ENCODE measurements around the gene SSC5D. TPM values are rescaled to one million over a fixed set of nuclear protein-coding genes. Genes with fewer than 3 reads are reported as not detected.
A peak's percentile ranks its signal among the peaks of the same experiment; 100 is the strongest.

Gene SSC5D
- total RNA-seq, 4 donors from 2014 or later: 2.8 to 10.3 (median 5.0) TPM

GRCh38 chr19:55520691-55521292 lies 32.6 kb downstream of the SSC5D start:
- Histone ChIP-seq H3K4me1 (peaks cover 0 to 3% (median 1%) of the 10 kb centered on the region in 4 donors), H3K27ac (no peak overlapping the region), H3K4me3 (no peak overlapping the region), H3K9me3 (no peaks in the 10 kb centered on the region), H3K36me3 (no peaks in the 10 kb centered on the region), H3K27me3 (no peaks in the 10 kb centered on the region)
- DNase-seq: no peak
- TF ChIP-seq POLR2A (IDR thresholded peaks at IDR 0.05): no peak
- TF ChIP-seq, protein P1, sequence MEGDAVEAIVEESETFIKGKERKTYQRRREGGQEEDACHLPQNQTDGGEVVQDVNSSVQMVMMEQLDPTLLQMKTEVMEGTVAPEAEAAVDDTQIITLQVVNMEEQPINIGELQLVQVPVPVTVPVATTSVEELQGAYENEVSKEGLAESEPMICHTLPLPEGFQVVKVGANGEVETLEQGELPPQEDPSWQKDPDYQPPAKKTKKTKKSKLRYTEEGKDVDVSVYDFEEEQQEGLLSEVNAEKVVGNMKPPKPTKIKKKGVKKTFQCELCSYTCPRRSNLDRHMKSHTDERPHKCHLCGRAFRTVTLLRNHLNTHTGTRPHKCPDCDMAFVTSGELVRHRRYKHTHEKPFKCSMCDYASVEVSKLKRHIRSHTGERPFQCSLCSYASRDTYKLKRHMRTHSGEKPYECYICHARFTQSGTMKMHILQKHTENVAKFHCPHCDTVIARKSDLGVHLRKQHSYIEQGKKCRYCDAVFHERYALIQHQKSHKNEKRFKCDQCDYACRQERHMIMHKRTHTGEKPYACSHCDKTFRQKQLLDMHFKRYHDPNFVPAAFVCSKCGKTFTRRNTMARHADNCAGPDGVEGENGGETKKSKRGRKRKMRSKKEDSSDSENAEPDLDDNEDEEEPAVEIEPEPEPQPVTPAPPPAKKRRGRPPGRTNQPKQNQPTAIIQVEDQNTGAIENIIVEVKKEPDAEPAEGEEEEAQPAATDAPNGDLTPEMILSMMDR (IDR thresholded peaks at IDR 0.05): no peak

- no peak overlapping the region for H3K4me3 ChIP-seq
Measured at GRCh38 chr19:55525289-55526101, 37.3 kb downstream of the SSC5D start.

GRCh38 chr19:55526216-55527196 lies 38.3 kb downstream of the SSC5D start:
- Histone ChIP-seq H3K36me3 (no peaks in the 10 kb centered on the region), H3K27me3 (no peaks in the 10 kb centered on the region), H3K4me1 (peaks cover 0 to 10% (median 0%) of the 10 kb centered on the region in 4 donors), H3K4me3 (no peak overlapping the region), H3K27ac (no peak overlapping the region), H3K9me3 (no peaks in the 10 kb centered on the region)
- peak in 2 of 3 donors; percentile 61 to 82 for DNase-seq
- TF ChIP-seq POLR2A (IDR thresholded peaks at IDR 0.05): no peak
- TF ChIP-seq, protein P1 (IDR thresholded peaks at IDR 0.05): no peak

More at GRCh38 chr19:55525289-55526101, 37.3 kb downstream of the SSC5D start:
- no peaks in the 10 kb centered on the region for H3K9me3 ChIP-seq
- TF ChIP-seq, protein P1 (IDR thresholded peaks at IDR 0.05): no peak
- TF ChIP-seq POLR2A (IDR thresholded peaks at IDR 0.05): no peak
- no peak overlapping the region for H3K27ac ChIP-seq
- H3K36me3 ChIP-seq: no peaks in the 10 kb centered on the region
- no peak for DNase-seq
- no peaks in the 10 kb centered on the region for H3K27me3 ChIP-seq
- peaks cover 0 to 10% (median 0%) of the 10 kb centered on the region in 4 donors for H3K4me1 ChIP-seq

GRCh38 chr19:55527197-55528029 lies 39.2 kb downstream of the SSC5D start:
- Histone ChIP-seq H3K27ac (no peak overlapping the region), H3K4me3 (no peak overlapping the region), H3K4me1 (peaks cover 0 to 10% (median 0%) of the 10 kb centered on the region in 4 donors), H3K27me3 (no peaks in the 10 kb centered on the region), H3K9me3 (no peaks in the 10 kb centered on the region), H3K36me3 (no peaks in the 10 kb centered on the region)
- no peak for TF ChIP-seq POLR2A (IDR thresholded peaks at IDR 0.05)
- TF ChIP-seq, protein P1 (IDR thresholded peaks at IDR 0.05): no peak
- no peak for DNase-seq

All from Peyer's patch (tissue), 4 donors.